ENCODE data around the gene DHX15.

Gene DHX15

GRCh38 chr4:24582235-24582832 lies 2.0 kb downstream of the DHX15 start:
- DNase-seq: no peak

- DNase-seq: no peak
Measured at GRCh38 chr4:24578364-24578763, 6.0 kb downstream of the DHX15 start.

GRCh38 chr4:24576276-24576675 lies 8.1 kb downstream of the DHX15 start:
- no peak for DNase-seq

- DNase-seq: no peak
Measured at GRCh38 chr4:24574236-24574635, 10.1 kb downstream of the DHX15 start.

- no peak for DNase-seq
Measured at GRCh38 chr4:24573582-24573981, 10.8 kb downstream of the DHX15 start.

- no peak for DNase-seq
Measured at GRCh38 chr4:24570574-24571236, 13.6 kb downstream of the DHX15 start.

- DNase-seq: no peak
Measured at GRCh38 chr4:24570172-24570571, 14.2 kb downstream of the DHX15 start.

- no peak for DNase-seq
Measured at GRCh38 chr4:24569662-24570061, 14.7 kb downstream of the DHX15 start.

GRCh38 chr4:24568425-24568824 lies 15.9 kb downstream of the DHX15 start:
- no peak for DNase-seq

GRCh38 chr4:24565054-24565453 lies 19.3 kb downstream of the DHX15 start:
- DNase-seq: no peak

- no peak for DNase-seq
Measured at GRCh38 chr4:24564488-24564887, 19.9 kb downstream of the DHX15 start.

GRCh38 chr4:24561438-24562139 lies 22.8 kb downstream of the DHX15 start:
- DNase-seq: no peak

- no peak for DNase-seq
Measured at GRCh38 chr4:24560868-24561368, 23.4 kb downstream of the DHX15 start.

GRCh38 chr4:24559889-24560288 lies 24.5 kb downstream of the DHX15 start:
- DNase-seq: no peak

- no peak for DNase-seq
Measured at GRCh38 chr4:24559032-24559821, 25.1 kb downstream of the DHX15 start.

GRCh38 chr4:24557026-24558025 lies 27.0 kb downstream of the DHX15 start:
- no peak for DNase-seq

GRCh38 chr4:24551492-24552289 lies 32.7 kb downstream of the DHX15 start:
- DNase-seq: no peak

GRCh38 chr4:24550441-24551175 lies 33.7 kb downstream of the DHX15 start:
- DNase-seq: no peak

GRCh38 chr4:24547979-24548378 lies 36.4 kb downstream of the DHX15 start:
- no peak for DNase-seq

All from DMS79 (cell line).